HG03571 (cell line): ENCODE results near the gene CCDC83.
"Not testable (repeated sequence)": the region's sequence is repeated elsewhere in the genome, so short reads cannot be mapped to it uniquely, and the experiment has no call there.

Experiments used
- ATAC-seq: cut with Tn5 transposase; IDR thresholded peaks from one replicate; pipeline ENCODE4 v1.9.1; 2021; ENCODE audit not compliant: unreplicated experiment

Gene CCDC83

DNA sequence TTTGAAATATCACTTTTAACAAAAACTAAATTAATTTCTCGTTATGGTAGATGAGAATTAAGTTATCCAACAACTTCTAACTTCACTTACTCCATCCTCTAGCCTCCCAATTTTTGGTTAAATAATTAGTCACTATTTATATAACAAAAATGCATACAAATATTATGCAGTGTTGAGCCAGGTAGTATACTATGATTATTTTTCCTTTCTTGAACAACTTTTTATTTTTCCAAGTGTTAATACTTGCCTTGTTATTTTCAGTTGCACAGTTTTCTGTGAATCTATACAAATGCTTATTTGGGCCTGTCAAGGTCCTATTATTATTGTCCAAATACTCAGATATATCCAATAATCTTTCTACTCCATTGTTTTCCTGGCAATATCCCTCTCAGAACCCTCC, 19.9 kb upstream of the CCDC83 start:
- ATAC-seq: no peak

DNA sequence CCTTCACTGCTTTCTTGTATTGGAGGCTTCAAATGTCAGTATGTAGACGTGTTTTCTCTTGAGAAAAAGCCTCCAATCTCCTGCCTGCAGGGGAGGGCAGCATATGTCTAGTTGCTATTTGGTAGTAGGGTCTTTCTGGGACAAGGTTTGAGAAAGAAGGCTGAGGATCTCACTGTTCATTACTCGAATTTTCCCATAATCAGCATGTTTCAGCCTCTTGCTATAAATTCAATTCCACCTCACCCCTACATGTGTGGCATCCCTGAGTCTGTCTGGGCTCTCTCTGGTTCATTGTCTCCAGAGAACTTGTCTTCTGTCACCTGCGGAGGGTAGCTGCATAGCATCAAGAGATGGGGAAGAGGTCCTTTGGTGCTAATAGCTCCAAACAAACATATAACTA, 19.5 kb upstream of the CCDC83 start:
- no peak for ATAC-seq

DNA sequence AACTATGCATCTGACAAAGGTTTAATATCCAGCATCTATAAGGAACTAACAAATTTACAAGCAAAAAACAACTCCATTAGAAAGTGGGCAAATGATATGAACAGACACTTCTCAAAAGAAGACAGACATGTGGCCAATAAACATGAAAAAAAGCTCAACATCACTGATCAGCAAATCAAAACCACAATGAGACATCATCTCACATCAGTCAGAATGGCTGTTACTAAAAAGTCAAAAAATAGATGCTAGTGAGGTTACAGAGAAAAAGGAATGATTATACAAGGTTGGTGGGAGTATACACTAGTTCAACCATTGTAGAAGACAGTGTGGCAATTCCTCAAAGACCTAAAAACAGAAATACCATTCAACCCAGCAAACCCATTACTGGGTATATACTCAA, 14.3 kb upstream of the CCDC83 start:
- not testable (repeated sequence) for ATAC-seq

DNA sequence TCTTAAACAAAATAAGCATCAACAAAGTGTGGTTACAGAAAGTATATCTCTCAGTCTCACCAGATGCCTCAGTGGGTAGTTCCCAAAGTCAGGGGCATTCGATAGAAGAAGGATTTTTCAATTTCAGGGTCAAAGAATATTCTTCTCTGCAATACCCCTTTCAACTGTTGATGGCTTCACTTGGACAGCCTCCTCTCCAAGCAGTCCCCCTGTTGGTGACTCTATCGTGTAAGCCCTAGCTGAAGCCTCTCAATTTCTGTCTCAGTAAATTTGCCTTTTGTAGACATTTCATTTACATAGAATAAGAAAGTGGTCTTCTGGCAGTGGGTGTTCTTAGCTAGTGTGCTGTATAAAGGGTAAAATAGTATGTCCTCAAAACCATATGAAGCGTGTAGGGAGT, 11.3 kb upstream of the CCDC83 start:
- ATAC-seq: no peak

DNA sequence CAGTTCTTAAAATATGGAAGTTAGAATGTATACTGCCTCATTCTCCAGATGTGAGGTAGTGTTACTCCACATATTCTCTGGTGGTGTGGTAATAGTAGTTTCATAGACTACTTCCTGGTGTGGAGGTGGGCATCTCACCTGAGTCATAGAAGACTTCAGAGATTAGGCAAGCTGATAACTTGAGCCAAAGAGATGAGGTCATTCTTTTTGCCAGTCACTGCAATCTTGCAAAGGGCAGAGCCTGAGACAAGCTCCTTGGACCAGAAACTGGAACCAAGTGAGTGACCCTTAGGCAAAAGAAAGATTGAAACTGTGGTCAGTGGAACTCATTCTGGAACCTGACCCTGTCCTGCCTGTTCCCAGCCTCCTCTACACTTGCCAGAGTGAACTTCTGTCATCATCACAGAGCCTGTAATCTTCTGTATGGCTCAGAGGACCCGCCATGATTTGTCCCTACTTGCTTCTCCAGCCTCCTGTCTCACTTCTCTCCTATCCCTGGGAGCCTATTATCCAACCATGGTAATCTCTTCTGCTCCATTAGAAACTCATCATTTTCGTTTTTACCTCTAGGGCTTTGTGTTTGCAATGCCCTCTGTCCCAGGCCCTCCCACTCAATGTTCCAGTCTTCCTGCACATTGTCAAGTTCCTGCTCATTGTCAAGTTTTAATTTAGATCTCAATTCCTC, 10.6 kb upstream of the CCDC83 start:
- no peak for ATAC-seq

DNA sequence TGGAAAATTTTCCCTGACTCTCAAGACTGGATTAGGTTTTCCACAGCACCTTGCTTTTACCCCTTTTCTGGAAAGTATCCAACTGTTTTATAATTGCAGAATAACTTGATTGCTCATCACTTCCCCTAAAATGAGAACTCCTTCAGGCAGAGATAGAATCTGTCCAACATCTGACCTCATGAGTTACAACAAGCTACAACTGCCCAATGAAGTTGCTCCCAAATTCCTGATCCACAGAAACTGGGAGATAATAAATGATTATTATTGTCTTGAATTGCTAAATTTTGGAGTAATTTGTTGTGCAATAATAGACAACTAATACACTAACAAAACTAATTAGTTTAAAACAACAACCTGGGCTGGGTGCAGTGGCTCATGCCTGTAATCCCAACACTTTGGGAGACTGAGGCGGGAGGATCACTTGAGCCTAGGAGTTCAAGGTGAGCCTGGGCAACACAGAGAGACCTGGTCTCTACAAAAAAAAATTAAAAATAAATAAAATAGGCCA, 10.0 kb upstream of the CCDC83 start:
- no peak for ATAC-seq

DNA sequence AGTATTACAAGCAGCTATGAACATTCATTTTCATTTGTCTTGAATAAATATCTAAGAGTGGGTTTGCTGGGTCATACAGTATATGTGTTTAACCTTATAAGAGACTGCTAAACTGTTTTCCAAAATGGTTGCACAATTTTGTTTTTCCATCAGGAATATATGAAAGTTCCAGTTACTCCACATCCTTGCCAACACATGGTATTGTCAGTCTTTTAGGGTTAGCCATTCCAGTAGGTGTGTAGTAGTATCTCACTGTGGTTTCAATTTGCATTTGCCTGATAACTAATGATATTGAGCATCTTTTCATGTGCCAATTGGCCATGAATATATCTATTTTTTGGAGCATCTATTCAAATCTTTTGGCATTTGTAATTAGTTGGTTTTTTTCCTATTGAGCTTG, 7.7 kb upstream of the CCDC83 start:
- no peak for ATAC-seq

DNA sequence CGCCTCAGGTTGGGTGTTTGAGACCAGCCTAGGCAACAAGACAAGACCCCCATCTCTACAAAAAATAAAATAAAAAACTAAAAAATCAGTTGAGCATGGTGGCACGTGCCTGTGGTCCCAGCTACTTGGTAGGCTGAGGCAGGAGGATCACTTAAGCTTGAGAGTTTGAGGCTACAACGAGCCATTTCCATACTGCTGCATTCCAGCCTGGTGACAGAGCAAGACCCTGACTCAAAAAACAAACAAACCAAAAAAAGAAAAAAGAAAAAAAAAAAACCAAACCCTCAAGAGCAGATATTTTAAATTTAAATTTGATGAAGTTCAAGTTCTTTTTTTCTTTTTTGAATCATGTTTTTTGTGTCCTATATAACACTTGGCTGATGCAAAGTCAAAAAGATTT, 7.2 kb upstream of the CCDC83 start:
- ATAC-seq: no peak

DNA sequence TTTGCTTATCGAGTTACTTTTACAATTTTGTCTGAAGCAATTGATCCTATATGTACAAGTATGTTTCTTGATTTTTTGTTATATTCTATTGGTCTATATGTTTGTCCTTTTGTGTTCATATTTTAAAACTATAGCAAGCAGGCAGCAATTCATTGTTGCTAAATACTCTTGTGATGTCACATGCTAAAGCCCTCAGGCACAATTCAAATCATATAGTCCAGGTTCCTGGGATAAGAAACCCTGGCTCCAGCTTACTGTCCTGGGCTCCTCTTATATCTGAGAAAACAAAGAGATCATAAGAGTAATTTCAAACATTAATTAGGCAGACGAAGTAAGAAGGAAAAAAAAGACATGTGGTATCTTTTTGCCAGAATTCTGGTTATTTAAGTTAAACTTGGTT, 6.6 kb upstream of the CCDC83 start:
- no peak for ATAC-seq

DNA sequence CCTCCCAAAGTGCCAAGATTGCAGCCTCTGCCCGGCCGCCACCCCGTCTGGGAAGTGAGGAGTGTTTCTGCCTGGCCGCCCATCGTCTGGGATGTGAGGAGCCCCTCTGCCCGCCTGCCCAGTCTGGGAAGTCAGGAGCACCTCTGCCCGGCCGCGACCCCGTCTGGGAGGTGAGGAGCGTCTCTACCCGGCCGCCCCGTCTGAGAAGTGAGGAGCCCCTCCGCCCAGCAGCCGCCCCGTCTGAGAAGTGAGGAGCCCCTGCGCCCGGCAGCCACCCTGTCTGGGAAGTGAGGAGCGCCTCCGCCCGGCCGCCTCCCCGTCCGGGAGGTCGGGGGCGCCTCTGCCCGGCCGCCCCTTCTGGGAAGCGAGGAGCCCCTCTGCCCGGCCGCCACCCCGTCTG, 2.4 kb upstream of the CCDC83 start:
- ATAC-seq: not testable (repeated sequence)

DNA sequence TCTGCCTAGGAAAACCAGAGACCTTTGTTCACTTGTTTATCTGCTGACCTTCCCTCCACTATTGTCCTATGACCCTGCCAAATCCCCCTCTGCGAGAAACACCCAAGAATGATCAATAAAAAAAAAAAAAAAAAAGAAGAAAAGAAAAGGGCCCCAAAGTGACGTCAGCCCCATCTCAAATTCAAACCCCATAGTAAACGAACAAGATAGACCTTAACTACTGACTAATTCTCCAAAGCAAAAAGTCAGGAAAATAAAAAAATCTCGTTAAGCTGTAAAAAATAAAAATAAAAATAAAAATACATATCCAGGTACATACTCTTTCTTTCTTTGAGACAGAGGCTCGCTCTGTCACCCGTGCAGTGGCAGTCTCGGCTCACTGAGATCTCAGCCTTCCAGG, 1.6 kb upstream of the CCDC83 start:
- ATAC-seq: not testable (repeated sequence)

DNA sequence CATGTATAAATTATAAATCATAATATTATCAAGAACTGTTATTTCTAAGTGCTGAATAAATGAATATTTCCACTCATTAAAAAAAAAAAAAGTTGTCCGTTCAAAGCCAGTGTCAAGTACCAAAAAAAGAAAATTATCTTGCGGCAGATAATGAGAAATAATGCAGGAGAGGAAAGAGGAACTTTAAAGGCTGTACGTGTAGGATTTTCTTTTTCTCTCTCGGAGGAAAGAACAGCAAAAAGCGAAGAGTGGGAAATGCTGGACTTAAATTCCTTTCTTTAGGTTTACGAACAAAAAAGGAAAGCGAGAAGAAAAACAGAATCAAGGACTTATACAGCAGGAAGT, 999 bp upstream of the CCDC83 start:
- ATAC-seq: no peak

DNA sequence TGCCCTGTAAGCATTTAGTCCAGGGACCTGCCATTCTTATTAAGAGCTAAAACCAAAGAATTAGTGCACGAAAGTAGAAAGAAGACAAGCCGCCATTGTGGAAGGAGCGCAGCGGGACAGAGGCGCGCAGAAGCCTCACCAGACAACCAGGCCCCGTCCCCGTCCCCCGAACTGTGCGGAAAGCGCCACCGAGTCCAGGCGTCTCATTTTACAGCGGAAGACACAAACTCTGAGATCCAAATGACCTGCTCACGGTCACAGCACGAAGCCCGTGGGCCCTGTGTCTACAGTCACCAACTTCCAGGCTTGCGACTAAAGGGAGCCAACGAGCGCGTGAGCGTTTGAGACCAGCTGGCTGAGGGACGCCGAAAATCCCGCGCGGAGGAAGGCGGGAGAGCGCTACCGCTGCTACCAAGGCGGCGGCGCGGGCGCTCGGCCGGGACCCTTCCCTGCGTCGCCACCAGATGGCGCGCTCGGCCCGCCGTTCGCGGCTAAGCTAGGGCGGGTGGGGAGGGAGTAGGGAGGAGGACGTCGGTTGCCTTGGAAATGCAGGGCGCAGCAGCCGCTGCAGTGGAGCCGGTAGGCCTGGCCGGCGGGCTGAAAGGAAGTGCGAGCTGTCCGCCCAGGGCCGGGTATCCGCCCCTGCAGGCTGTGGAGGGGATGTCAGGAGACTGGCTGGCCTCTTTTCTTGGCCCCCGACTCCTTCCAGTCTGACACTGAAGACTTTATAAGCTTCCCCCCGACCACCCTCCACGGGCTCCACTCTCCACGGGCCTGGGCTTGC, 434 bp upstream of the CCDC83 start:
- peak; percentile 100 for ATAC-seq

DNA sequence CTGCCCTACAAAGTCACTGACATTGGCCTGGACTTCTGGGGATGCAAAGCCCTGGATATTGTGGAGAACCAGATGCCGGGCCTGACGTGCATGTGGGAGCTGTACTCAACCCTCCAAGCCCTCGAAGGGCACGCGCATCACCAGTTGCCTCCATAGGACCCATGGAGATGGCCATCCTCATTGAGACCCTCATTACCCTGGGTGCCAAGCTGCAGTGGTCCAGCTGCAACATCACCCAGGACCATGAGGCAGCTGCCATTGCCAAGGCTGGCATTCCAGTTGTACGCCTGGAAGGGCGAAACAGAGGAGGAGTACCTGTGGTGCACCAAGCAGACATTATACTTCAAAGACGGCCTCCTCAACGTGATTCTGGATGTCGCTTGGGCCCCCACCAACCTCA, 1.9 kb downstream of the CCDC83 start:
- ATAC-seq: no peak

DNA sequence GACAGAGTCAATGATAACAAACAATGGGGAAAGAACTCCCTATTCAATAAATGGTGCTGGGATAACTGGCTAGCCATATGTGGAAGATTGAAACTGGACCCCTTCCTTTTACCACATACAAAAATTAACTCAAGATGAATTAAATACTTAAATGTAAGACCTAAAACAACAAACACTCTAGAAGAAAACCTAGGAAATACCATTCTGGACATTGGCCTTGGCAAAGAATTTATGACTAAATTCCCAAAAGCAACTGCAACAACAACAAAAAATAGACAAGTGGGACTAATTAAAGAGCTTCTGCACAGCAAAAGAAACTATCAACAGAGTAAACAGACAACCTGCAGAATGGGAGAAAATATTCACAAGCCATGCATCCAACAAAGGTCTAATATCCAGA, 4.4 kb downstream of the CCDC83 start:
- ATAC-seq: not testable (repeated sequence)

DNA sequence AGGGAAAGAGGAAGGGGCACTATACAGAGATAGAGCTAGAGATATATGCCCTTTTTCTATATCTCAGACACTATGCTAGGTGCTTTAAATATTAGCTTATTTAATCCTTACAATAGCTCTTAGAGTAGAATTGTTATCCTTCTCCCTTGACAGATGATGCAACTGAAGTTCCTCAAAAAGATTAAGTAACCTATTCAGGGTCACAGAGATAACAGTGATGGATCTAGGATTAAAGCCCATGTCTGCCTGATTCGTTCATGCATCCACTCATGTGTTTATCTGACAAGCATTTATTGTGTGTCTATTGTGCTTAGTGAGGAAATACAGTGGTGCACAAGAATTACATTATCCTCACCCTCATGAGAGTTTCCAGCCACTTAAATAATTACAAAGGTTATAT, 8.7 kb downstream of the CCDC83 start:
- no peak for ATAC-seq

DNA sequence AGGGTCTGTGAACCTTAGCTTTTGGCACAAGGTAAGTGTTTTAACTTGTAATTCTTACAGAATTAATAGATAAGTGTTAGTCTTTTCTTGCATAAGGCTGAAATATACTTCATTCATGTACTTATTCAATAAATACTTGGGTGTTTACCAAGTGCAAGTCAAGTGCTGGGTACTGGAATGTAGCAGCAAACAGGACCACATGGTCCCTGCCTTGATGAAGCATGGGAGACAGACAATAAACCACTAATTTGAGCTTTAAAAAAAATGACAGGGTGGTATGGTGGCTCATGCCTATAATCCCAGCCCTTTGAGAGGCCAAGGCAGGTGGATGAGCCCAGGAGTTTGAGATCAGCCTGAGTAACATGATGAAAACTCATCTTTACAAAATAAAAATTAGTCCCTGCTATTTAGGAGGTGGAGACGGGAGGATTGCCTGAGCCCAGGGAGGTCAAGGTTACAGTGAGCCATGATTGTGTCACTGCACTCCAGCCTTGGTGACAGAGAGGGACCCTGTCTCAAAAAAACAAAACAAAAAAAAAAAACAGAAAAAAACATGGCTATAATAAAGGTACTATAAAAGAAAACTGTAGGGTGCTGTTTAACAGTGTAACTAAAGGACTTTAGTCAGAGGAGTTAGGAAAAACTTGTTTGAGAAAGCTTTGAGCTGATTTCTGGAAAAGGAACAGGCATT, 11.1 kb downstream of the CCDC83 start:
- ATAC-seq: no peak

DNA sequence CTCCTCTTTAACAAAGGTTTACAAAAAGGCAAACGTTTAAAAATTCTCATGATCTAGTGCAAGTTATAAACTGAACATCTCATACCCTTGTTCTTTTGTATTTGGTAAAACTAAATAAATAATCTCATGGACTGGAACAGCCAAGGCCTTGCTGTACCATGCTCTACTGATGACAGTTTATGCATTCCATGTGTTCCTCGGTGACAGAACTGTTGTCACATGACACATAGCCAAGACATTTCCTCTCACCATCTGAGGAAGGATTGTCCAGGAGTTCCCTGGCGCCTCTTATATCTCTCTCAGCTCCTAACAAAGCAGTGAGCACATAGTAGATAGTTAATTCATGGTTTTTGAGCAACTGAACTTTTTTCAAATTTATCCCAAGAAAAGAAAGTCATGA, 12.6 kb downstream of the CCDC83 start:
- no peak for ATAC-seq

DNA sequence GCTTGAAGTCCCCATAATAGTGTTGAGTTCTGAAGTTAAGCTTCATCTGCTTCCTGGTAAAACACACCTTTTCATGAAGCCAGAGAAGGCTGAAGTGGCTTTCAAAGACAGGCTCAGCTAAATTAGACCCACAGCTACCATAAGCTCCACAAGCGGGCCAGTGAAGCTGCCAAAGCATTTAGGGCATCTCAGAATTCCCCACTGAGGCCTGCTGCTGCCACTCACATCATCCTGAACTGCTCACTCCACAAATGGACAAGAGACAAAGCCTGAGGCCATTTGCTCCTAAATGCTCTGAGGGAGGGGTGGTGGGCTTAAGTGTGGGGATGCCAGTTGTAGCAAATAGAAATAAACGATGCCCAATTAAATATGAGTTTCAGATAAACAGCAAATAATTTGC, 14.6 kb downstream of the CCDC83 start:
- ATAC-seq: no peak

DNA sequence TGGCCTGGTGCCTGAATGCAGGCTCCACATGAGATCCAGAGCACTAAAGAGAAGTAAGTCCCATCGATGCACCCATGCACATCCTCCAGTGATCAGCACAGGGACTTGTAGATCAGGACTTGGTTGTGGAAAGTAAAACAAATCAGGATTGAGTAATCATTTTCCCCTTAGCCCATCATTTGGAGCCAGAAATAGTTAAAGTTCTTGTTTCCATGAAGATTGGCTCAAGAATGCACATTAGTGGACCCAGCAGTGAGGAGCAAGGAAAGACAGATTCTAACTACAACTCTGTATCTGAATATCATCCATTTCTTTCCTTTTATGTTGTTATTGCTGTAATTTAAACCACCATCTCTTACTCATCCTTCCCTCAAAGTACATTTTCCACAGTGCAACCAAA, 19.1 kb downstream of the CCDC83 start:
- no peak for ATAC-seq

DNA sequence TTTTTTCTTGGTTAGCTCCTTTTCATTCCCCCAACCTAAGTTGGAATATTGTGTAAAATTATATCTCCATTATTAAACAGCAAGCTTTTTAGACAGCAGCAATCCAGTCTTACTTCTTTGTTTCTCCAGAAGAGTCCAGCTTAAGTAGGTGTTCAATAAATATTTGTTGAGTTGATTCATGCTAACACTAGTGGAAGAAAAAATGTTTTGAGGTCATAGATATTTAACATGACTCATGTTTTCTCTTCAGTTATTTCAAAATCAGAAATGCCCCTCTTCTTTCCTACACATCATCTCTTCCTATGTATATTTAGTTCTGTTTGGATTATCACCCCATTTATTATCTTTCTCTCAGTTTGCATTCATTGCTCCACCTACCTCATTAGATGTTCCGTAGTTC, 20.3 kb downstream of the CCDC83 start:
- ATAC-seq: no peak

DNA sequence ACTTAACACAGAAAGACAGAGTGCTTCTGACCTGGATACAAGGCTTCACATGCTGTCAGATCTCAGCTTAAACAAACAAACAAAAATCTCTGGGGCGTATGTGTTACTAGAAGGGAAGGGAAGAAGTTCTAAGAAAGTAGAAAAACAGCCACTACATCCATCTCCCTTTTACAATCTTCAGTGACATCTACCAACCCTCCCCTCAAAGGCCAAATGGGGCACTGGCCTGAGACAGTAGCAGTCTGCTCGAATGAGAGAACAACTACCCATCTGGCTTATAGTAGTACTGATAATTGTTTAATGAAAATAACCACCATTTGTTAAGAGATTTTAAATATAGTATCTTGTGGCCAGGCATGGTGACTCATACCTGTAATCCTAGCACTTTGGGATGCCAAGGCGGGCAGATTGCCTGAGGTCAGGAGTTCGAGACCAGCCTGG, 29.4 kb downstream of the CCDC83 start:
- no peak for ATAC-seq
